ENCODE measurements around the gene ELN.
"Not testable (repeated sequence)": the region's sequence is repeated elsewhere in the genome, so short reads cannot be mapped to it uniquely, and the experiment has no call there.

DNA sequence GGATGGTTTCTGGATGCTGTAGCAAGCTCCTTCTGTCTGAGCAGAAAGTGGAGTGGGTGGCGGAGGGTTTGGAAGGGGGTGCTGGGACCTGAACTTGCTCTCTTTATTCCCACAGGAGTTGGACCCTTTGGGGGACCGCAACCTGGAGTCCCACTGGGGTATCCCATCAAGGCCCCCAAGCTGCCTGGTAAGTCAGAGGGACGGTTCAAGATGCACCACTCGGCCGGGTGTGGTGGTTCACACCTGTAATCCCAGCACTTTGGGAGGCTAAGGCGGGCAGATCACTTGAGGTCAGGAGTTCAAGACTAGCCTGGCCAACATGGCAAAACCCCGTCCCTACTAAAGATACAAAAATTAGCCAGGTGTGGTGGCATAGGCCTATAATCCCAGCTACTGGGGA is 18.6 kb downstream of the ELN start:
- TF ChIP-seq, protein P1, sequence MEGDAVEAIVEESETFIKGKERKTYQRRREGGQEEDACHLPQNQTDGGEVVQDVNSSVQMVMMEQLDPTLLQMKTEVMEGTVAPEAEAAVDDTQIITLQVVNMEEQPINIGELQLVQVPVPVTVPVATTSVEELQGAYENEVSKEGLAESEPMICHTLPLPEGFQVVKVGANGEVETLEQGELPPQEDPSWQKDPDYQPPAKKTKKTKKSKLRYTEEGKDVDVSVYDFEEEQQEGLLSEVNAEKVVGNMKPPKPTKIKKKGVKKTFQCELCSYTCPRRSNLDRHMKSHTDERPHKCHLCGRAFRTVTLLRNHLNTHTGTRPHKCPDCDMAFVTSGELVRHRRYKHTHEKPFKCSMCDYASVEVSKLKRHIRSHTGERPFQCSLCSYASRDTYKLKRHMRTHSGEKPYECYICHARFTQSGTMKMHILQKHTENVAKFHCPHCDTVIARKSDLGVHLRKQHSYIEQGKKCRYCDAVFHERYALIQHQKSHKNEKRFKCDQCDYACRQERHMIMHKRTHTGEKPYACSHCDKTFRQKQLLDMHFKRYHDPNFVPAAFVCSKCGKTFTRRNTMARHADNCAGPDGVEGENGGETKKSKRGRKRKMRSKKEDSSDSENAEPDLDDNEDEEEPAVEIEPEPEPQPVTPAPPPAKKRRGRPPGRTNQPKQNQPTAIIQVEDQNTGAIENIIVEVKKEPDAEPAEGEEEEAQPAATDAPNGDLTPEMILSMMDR (IDR thresholded peaks at IDR 0.05): not testable (repeated sequence)
- TF ChIP-seq POLR2A (IDR thresholded peaks at IDR 0.05): not testable (repeated sequence)
